Measurements from ENCODE around the gene NOTCH2. TPM values are rescaled to one million over a fixed set of nuclear protein-coding genes. Genes with fewer than 3 reads are reported as not detected.

The NOTCH2 gene
- total RNA-seq, 2 donors from 2014 or later: 50.7 to 66.6 TPM

- intact Hi-C loops (cut with DNase I, micrococcal nuclease): no loop called here
- DNase-seq: no peak
- no peak for ATAC-seq
Observed at GRCh38 chr1:119958223-119958622, 111.2 kb downstream of the NOTCH2 start.

- DNase-seq (no peak), ATAC-seq (no peak)
- intact Hi-C loops (cut with DNase I, micrococcal nuclease): no loop called here
Observed at GRCh38 chr1:119956306-119956705, 113.2 kb downstream of the NOTCH2 start.

GRCh38 chr1:119954476-119955422 lies 114.7 kb downstream of the NOTCH2 start:
- DNase-seq (no peak), ATAC-seq (no peak)
- intact Hi-C loops (cut with DNase I, micrococcal nuclease): no loop called here

GRCh38 chr1:119953266-119953998 lies 116.0 kb downstream of the NOTCH2 start:
- intact Hi-C loops (cut with DNase I, micrococcal nuclease): no loop called here
- no peak for DNase-seq
- ATAC-seq: no peak

GRCh38 chr1:119952496-119952895 lies 117.0 kb downstream of the NOTCH2 start:
- ATAC-seq (no peak), DNase-seq (no peak)
- intact Hi-C loops (cut with DNase I, micrococcal nuclease): no loop called here

GRCh38 chr1:119948342-119949214 lies 120.9 kb downstream of the NOTCH2 start:
- DNase-seq: peak; percentile 59 to 90
- peak; percentile 91 for ATAC-seq
- intact Hi-C loops (cut with DNase I, micrococcal nuclease): no loop called here

- DNase-seq (no peak), ATAC-seq (no peak)
- intact Hi-C loops (cut with DNase I, micrococcal nuclease): no loop called here
Observed at GRCh38 chr1:119947468-119947867, 122.0 kb downstream of the NOTCH2 start.

- intact Hi-C loops (cut with DNase I, micrococcal nuclease): no loop called here
- ATAC-seq (no peak), DNase-seq (no peak)
Observed at GRCh38 chr1:119946724-119947123, 122.7 kb downstream of the NOTCH2 start.

GRCh38 chr1:119943216-119943615 lies 126.2 kb downstream of the NOTCH2 start:
- DNase-seq (no peak), ATAC-seq (no peak)
- intact Hi-C loops (cut with DNase I, micrococcal nuclease): no loop called here

- intact Hi-C loops (cut with DNase I, micrococcal nuclease): no loop called here
- DNase-seq: no peak
- ATAC-seq: no peak
Observed at GRCh38 chr1:119941392-119941791, 128.1 kb downstream of the NOTCH2 start.

GRCh38 chr1:119940697-119941096 lies 128.8 kb downstream of the NOTCH2 start:
- intact Hi-C loops (cut with DNase I, micrococcal nuclease): no loop called here
- DNase-seq: no peak
- no peak for ATAC-seq

- DNase-seq (no peak), ATAC-seq (no peak)
- intact Hi-C loops (cut with DNase I, micrococcal nuclease): no loop called here
Observed at GRCh38 chr1:119937198-119937597, 132.3 kb downstream of the NOTCH2 start.

GRCh38 chr1:119935915-119936314 lies 133.5 kb downstream of the NOTCH2 start:
- DNase-seq (no peak), ATAC-seq (no peak)
- intact Hi-C loops (cut with DNase I, micrococcal nuclease): no loop called here

GRCh38 chr1:119935373-119935772 lies 134.1 kb downstream of the NOTCH2 start:
- intact Hi-C loops (cut with DNase I, micrococcal nuclease): no loop called here
- no peak for ATAC-seq
- DNase-seq: no peak

- no peak for DNase-seq
- intact Hi-C loops (cut with DNase I, micrococcal nuclease): no loop called here
- ATAC-seq: no peak
Observed at GRCh38 chr1:119933397-119933796, 136.1 kb downstream of the NOTCH2 start.

GRCh38 chr1:119929643-119930315 lies 139.7 kb downstream of the NOTCH2 start:
- intact Hi-C loops (cut with DNase I, micrococcal nuclease): no loop called here
- no peak for DNase-seq
- ATAC-seq: peak; percentile 35

- DNase-seq: no peak
- intact Hi-C loops (cut with DNase I, micrococcal nuclease): no loop called here
- no peak for ATAC-seq
Observed at GRCh38 chr1:119926553-119926952, 142.9 kb downstream of the NOTCH2 start.
